Non-pigmented ciliary epithelial cell (primary cell): ENCODE data around the gene DNAH8.

Experiments
- DNase-seq: peaks from one replicate; pipeline ENCODE4 v3.0.0-alpha.2; 2010; ENCODE audit warnings: low read depth

DNAH8 gene

DNA sequence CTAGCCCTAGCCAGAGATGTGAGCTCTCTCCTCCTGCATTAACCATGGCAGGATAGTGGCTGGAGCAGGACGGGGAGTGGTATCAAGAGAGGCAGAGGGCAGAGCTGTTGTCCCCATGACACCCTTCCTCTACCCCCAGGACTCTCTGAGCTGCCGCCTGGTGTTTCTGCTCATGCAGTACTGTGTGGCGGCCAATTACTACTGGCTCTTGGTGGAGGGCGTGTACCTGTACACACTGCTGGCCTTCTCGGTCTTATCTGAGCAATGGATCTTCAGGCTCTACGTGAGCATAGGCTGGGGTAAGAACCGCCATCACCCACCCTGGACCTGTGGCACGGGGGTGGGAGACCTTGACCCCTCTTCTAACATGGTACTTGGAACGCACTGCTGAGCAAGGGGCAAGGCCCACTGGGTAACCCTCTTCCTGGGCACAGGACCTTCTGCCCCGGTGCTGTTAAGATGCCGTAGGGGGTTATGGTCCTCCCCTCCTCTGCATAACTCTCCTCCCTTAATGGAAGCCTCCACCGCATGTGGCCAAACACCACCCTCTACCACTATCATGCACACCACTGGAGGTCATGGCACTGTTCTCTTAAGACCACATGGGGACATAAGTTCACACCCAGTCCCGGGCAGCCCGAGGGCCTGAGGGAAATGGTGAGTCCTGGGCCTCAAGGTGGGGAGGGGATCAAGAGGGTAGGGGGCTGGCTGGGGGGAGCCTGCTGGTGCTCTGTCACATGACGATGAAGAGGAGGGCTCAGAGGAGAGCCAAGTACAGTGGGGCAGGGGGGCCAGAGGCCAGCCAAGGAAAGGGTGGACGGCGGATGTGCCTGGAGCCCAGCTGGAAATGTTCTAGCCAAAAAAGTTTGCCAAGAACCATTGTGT is 358.6 kb downstream of the DNAH8 start:
- no peak for DNase-seq

GRCh38 chr6:39074486-39074885 is 359.4 kb downstream of the DNAH8 start:
- DNase-seq, result no peak

- DNase-seq, result no peak
Measured at GRCh38 chr6:39075010-39075686, 360.0 kb downstream of the DNAH8 start.

GRCh38 chr6:39075807-39076622 is 360.9 kb downstream of the DNAH8 start:
- no peak for DNase-seq

GRCh38 chr6:39076623-39077535 is 361.8 kb downstream of the DNAH8 start:
- DNase-seq, result no peak

DNA sequence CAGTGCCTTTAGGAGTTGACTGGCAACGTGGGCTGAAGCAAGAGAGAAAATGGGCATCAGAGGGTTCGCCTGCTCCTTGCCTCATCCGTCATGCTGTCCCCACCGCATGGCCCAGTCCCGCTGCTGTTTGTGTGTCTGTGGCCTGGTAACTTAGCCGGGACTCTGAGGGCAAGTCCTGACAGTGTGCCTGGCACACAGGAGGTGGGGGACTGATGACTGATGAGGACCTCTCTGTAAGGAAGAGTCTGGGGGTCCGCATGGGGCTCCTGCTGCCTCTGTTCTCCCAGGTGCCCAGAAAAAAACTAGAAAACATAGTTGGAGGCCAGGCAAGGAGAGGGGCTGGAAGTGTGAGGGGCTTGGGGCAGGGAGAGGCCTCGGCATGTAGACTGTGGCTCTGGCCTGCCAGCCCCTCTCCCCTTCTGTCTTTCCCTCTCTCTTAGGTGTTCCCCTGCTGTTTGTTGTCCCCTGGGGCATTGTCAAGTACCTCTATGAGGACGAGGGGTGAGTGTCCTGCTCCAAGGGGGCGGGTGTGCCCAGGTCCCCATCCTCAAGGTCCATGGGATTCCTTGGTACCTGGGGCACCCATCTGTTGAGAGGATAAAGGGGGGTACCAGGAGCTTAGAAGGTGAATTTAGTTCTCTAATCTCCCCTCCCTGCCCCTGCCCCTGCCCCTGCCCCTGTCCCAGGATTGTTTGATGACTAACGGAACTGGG is 362.9 kb downstream of the DNAH8 start:
- no peak for DNase-seq

DNA sequence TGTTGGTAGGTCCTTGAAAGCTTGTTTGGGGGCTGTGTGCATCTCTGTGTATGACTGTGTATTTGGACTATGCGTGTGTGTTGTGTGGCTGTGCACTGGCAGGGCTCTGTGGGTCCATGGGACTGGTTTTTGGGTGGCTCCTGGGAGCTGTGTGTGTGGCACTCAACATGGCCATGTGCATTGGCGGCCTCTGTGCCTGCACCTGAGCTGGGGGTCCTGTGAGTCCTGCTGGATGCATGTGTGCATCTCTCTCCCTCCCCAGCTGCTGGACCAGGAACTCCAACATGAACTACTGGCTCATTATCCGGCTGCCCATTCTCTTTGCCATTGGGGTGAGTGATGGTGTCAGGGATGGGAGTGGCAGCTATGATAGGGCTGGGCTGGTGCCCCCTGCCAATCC is 363.6 kb downstream of the DNAH8 start:
- no peak for DNase-seq

DNA sequence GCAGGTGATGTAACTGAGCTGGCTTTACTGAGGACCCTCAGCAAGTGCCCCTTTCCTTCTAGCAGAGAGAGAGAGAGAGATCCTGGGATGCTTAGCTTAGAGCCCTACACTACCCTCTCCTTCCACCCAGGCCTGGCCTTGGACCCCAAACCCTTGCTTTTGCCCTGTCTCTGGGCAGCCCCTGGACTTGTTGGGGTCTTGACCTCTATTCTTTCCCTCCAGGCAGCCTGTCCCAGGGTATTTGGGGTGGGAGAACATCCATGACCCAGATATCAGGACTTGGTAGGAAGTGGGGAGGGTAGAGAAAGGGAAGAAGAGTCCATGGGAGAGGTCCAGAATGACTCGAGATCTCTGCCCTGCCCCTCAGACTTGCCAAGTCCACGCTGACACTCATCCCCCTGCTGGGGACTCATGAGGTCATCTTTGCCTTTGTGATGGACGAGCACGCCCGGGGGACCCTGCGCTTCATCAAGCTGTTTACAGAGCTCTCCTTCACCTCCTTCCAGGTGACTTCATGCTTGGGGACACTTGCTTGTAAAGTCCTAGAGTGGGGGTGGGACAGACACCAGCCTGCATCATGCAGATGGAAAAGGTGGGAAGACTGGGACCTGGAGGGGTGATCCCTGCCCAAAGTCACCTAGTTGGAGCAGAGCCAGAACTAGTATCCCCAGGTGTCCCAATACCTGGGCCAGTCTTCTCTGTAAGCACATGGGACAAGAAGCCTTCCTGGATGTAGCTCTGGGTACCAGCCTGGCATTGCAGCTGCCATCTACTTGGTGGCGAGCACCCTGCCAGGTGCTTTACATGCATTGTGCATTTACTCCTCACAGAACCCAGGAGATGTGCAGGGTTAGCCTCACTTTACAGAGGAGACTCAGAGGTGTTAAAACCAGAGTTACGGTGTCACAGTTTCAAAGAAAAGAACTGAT is 364.4 kb downstream of the DNAH8 start:
- DNase-seq, result no peak
